ENCODE results near the gene TIMD4. TPM values are rescaled to one million over a fixed set of nuclear protein-coding genes. Genes with fewer than 3 reads are reported as not detected.

Gene TIMD4
- total RNA-seq, 1 donor from 2014 or later: 5.8 TPM

Other genes starting within 250 kb of the TIMD4 start
- not detected for gene PPP1R2B, start 112.9 kb downstream of the TIMD4 start, total RNA-seq
- 0.23 TPM for gene HAVCR1, start 95.9 kb upstream of the TIMD4 start, total RNA-seq
- gene HAVCR2, start 145.8 kb upstream of the TIMD4 start, total RNA-seq: 2.9 TPM
- gene MED7, start 179.6 kb upstream of the TIMD4 start, total RNA-seq: 3.2 TPM
- gene GARIN3, start 203.0 kb upstream of the TIMD4 start, total RNA-seq: not detected
- 0.70 TPM for gene ITK, start 217.6 kb upstream of the TIMD4 start, total RNA-seq

Measured in left lobe of liver (tissue), 1 donor.